NCI-H2196 treated with DMSO at 0.1 percent for 48 hours (cell line): ENCODE measurements around the gene MAPK8IP1.

Experiments used
- DNase-seq: peaks from one replicate; lab custom pipeline; 2025; ENCODE audit not compliant: unreplicated experiment; lab: John Stamatoyannopoulos, UW

Gene MAPK8IP1

DNA sequence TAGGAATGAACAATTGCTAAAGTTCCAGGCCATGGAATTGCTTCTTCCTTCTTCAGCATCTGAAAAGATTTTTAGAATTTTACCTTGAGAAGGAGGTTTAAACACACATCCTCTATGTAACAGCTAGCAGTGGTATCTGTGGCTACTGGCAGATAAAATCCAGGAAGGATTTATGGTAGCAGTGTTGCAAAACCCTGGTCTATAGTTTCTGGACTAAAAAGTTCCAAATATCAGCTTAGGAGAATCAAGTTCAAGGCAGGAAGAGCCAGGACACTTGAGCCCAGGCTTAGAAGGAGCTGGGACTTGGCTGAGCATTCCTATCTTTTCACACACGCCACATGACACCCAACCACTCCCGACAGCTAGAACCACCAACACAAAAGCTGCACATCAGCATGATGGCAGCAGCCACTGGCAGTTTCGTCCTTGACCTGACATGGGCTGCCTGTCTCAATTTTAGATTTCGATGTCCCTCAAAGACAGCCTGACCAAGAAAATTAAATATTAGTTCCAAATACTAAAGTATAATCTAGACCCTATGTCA is 51.1 kb downstream of the MAPK8IP1 start:
- no peak for DNase-seq

DNA sequence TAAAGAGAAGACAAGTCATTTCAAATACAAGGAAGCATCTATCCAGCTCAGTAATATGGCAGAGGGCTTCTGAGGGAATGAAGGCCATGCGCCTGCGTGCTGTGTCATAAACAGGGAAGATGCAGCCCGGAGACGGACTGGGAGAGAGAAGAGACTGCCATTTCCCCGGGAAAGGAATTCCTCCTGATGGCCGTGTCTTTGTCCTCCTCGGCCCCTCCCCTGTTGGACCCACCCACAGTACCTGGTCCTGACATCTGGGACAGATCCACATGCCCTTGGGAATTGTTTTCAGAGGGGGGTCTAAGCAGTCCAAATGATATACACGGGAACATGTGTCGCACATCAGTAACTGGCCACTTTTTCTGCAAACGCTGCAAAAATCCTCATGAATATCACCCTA is 52.5 kb downstream of the MAPK8IP1 start:
- DNase-seq: no peak

DNA sequence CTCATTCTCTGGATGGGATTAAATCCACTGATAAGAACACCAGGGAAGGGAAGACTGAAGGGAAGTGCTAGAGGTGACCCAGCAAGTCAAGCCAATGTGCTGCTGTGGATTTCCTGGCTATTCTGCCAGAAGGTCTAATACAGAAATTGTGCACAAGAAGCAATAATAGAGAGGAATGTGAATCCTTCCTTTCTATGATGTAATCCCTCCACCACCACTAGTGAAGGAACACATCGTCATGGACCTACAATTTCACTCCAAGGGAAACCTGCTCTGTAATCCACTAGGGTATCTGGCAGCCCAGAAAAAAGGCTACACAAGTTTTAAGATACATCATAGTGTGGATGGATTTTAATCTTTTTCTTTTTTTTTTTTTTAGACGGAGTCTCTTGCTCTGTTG is 54.4 kb downstream of the MAPK8IP1 start:
- DNase-seq: no peak

DNA sequence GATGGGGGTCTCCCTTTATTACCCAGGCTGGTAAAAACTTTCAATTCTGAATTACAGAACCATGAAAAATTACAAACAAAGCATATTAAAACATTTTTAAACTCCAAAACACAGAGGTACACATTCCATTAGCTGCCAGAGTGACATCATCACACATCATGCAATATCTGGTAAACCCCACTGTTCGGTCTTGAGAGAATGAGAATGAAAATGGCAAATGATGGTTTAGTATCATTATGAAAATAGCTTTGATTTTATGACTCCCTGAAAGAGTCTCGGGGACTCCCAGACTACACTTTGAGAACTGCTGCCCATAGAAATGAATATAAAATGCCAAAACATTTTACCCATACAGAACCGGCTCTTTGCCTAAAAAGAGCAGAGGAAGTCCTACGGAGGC is 55.8 kb downstream of the MAPK8IP1 start:
- DNase-seq: no peak

DNA sequence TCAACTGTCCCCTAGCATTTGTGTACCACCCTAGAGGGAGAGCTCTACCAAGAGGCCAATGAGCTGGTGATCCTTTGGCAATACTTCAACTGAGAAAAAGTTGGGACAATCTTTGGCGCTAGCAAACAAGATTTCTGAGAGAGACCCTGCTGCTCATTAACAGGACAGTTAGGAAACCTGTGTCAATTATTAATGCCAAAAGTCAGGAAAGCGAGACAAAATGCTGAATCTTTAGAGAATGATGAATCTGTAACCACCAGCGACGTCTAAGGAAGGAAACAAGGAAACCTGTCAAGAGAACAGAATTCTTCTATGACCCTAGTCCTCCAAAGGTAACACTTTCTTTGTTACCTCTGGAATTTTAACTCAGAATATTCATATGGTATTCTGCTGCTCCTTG is 56.9 kb downstream of the MAPK8IP1 start:
- no peak for DNase-seq

DNA sequence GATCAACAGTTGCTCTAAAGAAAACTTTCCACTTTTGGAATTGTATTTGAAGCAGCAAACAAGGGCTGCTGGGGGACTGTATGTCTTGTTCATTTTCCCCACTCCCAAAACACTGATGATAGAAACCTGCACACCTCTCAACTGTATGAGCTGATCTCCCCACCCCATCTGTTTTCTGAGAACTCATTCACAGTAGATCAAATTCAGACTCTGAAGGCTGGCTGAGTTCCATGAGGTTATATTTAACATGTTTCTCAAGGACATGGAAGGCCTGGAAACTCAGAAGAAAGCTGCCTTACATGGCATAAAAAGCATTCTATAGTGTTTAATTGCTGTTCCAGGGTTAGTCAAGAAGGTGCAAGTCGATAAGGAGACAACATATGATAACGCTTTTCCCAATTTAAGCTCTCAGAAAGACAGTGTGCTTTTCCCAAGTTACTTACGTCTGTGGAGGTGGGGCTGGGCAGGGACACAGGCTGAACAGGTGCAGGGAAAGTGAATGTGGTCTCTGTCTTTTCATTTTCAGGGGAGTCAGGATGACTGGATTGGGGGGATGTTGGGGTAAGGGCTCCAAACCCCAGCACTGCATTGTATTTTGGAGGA is 60.0 kb downstream of the MAPK8IP1 start:
- no peak for DNase-seq

DNA sequence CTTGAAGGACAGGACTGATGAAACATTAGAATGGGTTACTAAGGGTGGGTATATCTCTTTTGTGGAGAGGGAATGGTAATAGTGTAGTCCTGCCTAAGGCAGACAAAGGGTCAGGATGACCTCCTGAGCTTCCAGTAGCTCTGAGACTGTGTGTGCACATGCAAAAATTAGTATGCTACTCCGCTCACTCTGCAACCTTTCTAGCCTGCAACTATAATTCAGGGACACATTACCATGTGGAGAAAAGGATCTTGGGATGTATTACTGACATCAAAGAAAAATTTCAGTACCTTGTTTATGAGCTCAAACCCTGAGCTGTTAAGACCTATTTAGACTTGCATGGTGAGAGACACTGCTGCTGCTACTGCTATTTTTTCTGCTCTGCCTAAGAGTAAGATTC is 62.4 kb downstream of the MAPK8IP1 start:
- DNase-seq: no peak

DNA sequence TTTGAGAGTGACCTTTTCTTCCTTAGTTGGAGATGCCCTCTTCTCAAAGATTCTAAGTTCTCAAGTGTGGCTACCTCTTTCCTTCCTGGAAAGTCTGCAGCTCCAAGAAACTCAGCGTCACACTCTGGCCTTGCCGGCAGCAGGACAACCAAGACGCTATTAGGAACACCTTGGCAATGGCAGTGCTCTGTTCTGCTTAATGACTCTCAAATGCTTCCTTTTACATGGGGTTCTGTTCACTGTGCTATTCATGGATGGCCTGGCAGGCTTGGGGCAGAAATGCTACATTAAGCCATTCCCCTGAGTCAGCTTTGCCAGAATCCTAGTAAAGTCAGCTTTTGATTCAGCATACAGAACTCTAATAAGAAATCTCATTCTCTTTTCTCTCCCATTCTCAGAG is 62.9 kb downstream of the MAPK8IP1 start:
- DNase-seq: no peak

DNA sequence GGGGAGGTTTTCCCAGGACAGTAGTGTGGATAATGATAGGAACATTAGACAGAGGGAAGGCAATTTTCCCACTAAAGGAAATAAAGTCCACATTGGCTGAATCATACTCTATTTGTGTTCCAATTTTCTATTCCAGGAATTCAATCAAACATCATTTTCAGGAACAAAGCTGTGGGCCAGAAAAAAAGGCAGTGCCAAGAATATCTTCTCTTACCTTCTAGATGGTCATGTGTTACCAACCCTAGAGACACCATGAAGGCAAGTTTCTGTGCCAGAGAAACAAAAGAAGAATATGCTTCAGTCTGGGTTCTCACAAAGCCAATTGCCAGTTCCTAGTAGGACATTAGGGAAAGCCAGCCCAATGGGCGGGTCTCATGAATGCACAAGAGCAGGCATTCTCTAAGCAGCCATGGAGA is 64.5 kb downstream of the MAPK8IP1 start:
- no peak for DNase-seq
